Measurements from ENCODE around the gene CSDE1. TPM values are rescaled to one million over a fixed set of nuclear protein-coding genes. Genes with fewer than 3 reads are reported as not detected.
"Not testable (repeated sequence)": the region's sequence is repeated elsewhere in the genome, so short reads cannot be mapped to it uniquely, and the experiment has no call there.

CSDE1 gene
- total and polyA plus RNA-seq, 12 donors = 75.6 to 775 (median 422) TPM

GRCh38 chr1:114782476-114782875 is 24.7 kb upstream of the CSDE1 start:
- intact Hi-C loops (cut with DNase I) = no loop called here
- H3K4me1 ChIP-seq (replicated peaks in 1 of 2) = peaks cover 8 to 9% of the 10 kb centered on the region in 2 donors
- H3K9me3 ChIP-seq (replicated peaks in 1 of 3) = no peaks in the 10 kb centered on the region
- peaks cover 0 to 12% of the 10 kb centered on the region in 2 donors for H3K36me3 ChIP-seq (replicated peaks in 1 of 2)
- DNase-seq = no peak
- no peak for TF ChIP-seq POLR2A (IDR thresholded peaks at IDR 0.05)
- TF ChIP-seq, protein P1, sequence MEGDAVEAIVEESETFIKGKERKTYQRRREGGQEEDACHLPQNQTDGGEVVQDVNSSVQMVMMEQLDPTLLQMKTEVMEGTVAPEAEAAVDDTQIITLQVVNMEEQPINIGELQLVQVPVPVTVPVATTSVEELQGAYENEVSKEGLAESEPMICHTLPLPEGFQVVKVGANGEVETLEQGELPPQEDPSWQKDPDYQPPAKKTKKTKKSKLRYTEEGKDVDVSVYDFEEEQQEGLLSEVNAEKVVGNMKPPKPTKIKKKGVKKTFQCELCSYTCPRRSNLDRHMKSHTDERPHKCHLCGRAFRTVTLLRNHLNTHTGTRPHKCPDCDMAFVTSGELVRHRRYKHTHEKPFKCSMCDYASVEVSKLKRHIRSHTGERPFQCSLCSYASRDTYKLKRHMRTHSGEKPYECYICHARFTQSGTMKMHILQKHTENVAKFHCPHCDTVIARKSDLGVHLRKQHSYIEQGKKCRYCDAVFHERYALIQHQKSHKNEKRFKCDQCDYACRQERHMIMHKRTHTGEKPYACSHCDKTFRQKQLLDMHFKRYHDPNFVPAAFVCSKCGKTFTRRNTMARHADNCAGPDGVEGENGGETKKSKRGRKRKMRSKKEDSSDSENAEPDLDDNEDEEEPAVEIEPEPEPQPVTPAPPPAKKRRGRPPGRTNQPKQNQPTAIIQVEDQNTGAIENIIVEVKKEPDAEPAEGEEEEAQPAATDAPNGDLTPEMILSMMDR (IDR thresholded peaks at IDR 0.05) = no peak
- H3K27ac ChIP-seq = no peak overlapping the region
- 78 to 82% (median 79%) methylated on average over 5 of the region's 5 CpGs for WGBS, 4 donors
- H3K4me3 ChIP-seq = no peak overlapping the region
- no peaks in the 10 kb centered on the region for H3K27me3 ChIP-seq

- Histone ChIP-seq H3K9me3 (replicated peaks in 1 of 3) (no peaks in the 10 kb centered on the region), H3K4me3 (peak within 1 kb of the TSS; percentile 36 to 95 (median 68)), H3K36me3 (replicated peaks in 1 of 2) (peaks cover 0 to 19% of the 10 kb centered on the region in 2 donors), H3K4me1 (replicated peaks in 1 of 2) (peaks cover 8 to 9% of the 10 kb centered on the region in 2 donors), H3K27me3 (no peaks in the 10 kb centered on the region), H3K27ac (peak within 1 kb of the TSS; percentile 68 to 96 (median 88))
- peak; percentile 92 to 98 (median 96) for DNase-seq
- WGBS, 4 donors = 17 to 35% (median 22%) methylated on average over 24 to 53 of the region's 53 CpGs
- TF ChIP-seq POLR2A (IDR thresholded peaks at IDR 0.05) = peak; percentile 77 to 86
- TF ChIP-seq, protein P1 (IDR thresholded peaks at IDR 0.05) = peak in 1 of 6 experiments; percentile 2
- intact Hi-C loops (cut with DNase I) = no loop called here
Measured at GRCh38 chr1:114780344-114781226, 22.8 kb upstream of the CSDE1 start, which contains the start of gene SIKE1. TSS of gene SIKE1 (minus strand) at chr1:114780685. CDS start at chr1:114780607, 78 bp downstream.

DNA sequence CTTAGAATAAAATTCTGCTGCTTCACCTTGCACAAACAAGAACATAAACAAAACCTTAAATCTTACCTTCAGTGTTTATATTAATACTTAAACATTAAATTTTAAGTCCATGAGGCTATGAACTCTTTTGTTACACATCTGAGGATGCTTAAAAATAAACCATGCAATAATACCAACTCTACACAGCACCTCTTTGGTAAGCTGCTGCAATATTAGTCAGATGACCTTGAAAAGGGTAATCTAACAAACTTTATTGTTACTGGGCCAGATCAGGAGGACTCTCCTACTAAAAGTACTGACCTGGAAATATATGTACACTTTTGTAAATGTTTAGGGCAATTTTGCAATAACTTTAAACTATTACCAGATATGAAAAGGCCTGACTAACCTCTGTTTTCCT is 21.9 kb upstream of the CSDE1 start:
- intact Hi-C loops (cut with DNase I) = no loop called here
- DNase-seq = no peak
- TF ChIP-seq, protein P1 (IDR thresholded peaks at IDR 0.05) = no peak
- no peak for TF ChIP-seq POLR2A (IDR thresholded peaks at IDR 0.05)

GRCh38 chr1:114776726-114777125 is 18.9 kb upstream of the CSDE1 start:
- intact Hi-C loops (cut with DNase I); H3K9me3 ChIP-seq (replicated peaks in 1 of 3): not testable (repeated sequence)
- H3K36me3 ChIP-seq (replicated peaks in 1 of 2) = peaks cover 0 to 38% of the 10 kb centered on the region in 2 donors

More for the DNA sequence above, 21.9 kb upstream of the CSDE1 start:
- H3K27me3 ChIP-seq = no peaks in the 10 kb centered on the region
- peaks cover 0 to 28% of the 10 kb centered on the region in 2 donors for H3K36me3 ChIP-seq (replicated peaks in 1 of 2)
- H3K4me3 ChIP-seq = peak overlapping the region in 3 of 4 donors; percentile 52 to 95 (median 84)
- H3K4me1 ChIP-seq (replicated peaks in 1 of 2) = peaks cover 8 to 9% of the 10 kb centered on the region in 2 donors
- peak overlapping the region in 4 of 5 donors; percentile 85 to 96 (median 90) for H3K27ac ChIP-seq
- no peaks in the 10 kb centered on the region for H3K9me3 ChIP-seq (replicated peaks in 1 of 3)

More at GRCh38 chr1:114776726-114777125, 18.9 kb upstream of the CSDE1 start:
- H3K27me3 ChIP-seq; H3K4me1 ChIP-seq (replicated peaks in 1 of 2); DNase-seq; H3K27ac ChIP-seq; H3K4me3 ChIP-seq: not testable (repeated sequence)
- WGBS, 4 donors = 95 to 100% (median 98%) methylated on average over 3 to 4 of the region's 4 CpGs
